ENCODE data around the gene AHSG.
"Not testable (repeated sequence)": the region's sequence is repeated elsewhere in the genome, so short reads cannot be mapped to it uniquely, and the experiment has no call there.

Gene AHSG

DNA sequence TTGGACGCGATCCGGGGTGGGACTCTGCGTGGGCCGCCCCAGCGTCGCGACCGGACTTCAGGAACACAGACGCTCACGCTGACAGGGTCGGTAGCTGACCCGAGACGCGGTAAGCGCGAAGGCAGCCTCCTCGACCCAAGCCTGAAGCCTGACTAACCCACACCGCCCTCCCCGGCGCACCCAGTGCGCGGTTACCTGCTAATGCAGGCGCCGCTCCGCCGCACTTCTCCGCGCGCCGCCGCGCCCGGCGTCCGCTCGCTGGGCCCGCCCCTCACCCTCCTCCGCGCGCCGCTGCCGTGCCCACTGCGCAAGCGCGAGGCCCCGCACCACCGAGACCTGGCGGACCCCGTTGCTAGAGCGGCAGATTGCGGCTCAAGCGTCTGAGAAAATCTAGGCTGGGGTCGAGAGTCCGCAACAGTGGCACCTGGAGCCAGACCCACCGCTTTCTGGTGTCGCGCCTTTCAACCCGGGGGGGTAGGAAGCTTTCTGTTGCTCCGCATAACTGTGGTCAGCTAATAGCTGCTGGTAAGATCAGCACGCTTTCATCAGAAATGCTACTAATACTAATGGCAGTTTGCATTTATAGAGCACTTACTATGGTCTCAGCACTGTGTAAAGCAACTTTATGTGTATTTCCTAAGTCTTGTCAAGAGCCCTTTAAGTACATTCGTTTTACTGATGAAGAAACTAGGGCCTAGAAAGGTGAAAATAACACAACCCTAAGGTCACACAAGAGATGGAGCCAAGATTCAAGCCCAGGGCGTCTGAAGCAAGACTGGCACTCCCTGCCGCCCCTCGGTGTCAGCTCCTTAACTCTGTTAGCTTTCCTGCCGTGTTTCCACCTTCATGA is 45.6 kb upstream of the AHSG start, which contains the start of gene TBCCD1:
TBCCD1 (minus strand) TSS at position 268 of the 850 bp plus-strand sequence. CDS start 3,010 bp downstream, outside the sequence.
- Histone ChIP-seq H3K4me2 (ENCODE audit: low read depth, low read length, poor library complexity, severe bottlenecking) (peak within 1 kb of the TSS; percentile 90), H3K9me3 (ENCODE audit: insufficient read depth, low read depth, low read length) (no peaks in the 10 kb centered on the region), H3K4me3 (ENCODE audit: low read length, poor library complexity, severe bottlenecking) (peak within 1 kb of the TSS; percentile 89), H3K4me1 (ENCODE audit: insufficient read depth, low read length, poor library complexity, severe bottlenecking) (peaks cover 47% of the 10 kb centered on the region), H3K79me2 (ENCODE audit: insufficient read depth, low read length) (peaks cover 55% of the 10 kb centered on the region), H3K36me3 (ENCODE audit: insufficient read depth, low read length) (no peaks in the 10 kb centered on the region), H3F3A (ENCODE audit: low read depth) (no peaks in the 10 kb centered on the region), H3K27me3 (ENCODE audit: insufficient read depth, low read length, poor library complexity, severe bottlenecking) (no peaks in the 10 kb centered on the region), H3K9ac (ENCODE audit: low read depth, low read length, poor library complexity, severe bottlenecking) (peak within 1 kb of the TSS; percentile 86), H3K9me2 (replicated peaks; ENCODE audit: low read depth, low read length) (no peaks in the 10 kb centered on the region), H2AFZ (ENCODE audit: low read length) (peak within 1 kb of the TSS; percentile 98), H4K20me1 (ENCODE audit: insufficient read depth, low read length, poor library complexity, severe bottlenecking) (peaks cover 12% of the 10 kb centered on the region)
- no peak for TF ChIP-seq CTCF (conservative IDR thresholded peaks at IDR 0.05; ENCODE audit: low read length)
- TF ChIP-seq EZH2phosphoT487 (IDR thresholded peaks at IDR 0.05; ENCODE audit: borderline replicate concordance), result no peak

DNA sequence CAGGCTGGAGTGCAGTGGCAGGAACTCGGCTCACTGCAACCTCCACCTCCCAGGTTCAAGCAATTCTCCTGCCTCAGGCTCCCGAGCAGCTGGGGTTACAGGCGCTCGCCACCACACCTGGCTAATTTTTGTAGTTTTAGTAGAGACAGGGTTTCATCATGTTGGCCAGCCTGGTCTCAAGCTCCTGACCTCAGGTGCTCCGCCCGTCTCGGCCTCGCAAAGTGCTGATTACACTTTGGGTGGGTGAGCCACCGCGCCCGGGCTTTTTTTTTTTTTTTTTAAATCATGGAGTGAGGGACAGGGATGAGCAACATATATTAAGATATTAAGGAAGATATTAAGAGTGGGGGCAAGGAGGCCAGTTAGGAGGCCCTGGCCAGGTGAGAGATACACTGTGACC is 43.5 kb upstream of the AHSG start:
- H3K36me3 ChIP-seq (ENCODE audit: insufficient read depth, low read length), result peaks cover 16% of the 10 kb centered on the region
- H3K9me2 ChIP-seq (replicated peaks; ENCODE audit: low read depth, low read length); H3K27me3 ChIP-seq (ENCODE audit: insufficient read depth, low read length, poor library complexity, severe bottlenecking); H3K9me3 ChIP-seq (ENCODE audit: insufficient read depth, low read depth, low read length); H2AFZ ChIP-seq (ENCODE audit: low read length); H3F3A ChIP-seq (ENCODE audit: low read depth): not testable (repeated sequence)
- H3K9ac ChIP-seq (ENCODE audit: low read depth, low read length, poor library complexity, severe bottlenecking), result peak overlapping the region; percentile 75
- peaks cover 69% of the 10 kb centered on the region for H3K79me2 ChIP-seq (ENCODE audit: insufficient read depth, low read length)
- peaks cover 43% of the 10 kb centered on the region for H3K4me1 ChIP-seq (ENCODE audit: insufficient read depth, low read length, poor library complexity, severe bottlenecking)
- peak overlapping the region; percentile 87 for H3K4me3 ChIP-seq (ENCODE audit: low read length, poor library complexity, severe bottlenecking)
- H4K20me1 ChIP-seq (ENCODE audit: insufficient read depth, low read length, poor library complexity, severe bottlenecking), result peaks cover 28% of the 10 kb centered on the region
- peak overlapping the region; percentile 79 for H3K4me2 ChIP-seq (ENCODE audit: low read depth, low read length, poor library complexity, severe bottlenecking)

DNA sequence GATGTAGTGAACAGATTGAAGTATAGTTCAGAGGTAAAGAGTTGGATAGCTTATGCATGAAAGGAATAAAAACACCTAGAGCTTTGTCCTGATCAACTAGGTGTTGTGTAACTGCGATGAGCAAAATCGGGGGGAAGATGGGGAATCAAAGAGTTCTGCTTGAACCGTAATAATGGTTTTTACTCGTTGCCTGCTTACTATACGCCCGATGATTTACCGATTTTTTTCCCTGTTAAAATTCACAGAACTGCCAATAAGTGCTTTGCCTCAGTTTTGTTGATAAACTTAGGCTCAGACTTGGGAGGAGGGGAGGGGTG is 43.1 kb upstream of the AHSG start:
- no peaks in the 10 kb centered on the region for H3K27me3 ChIP-seq (ENCODE audit: insufficient read depth, low read length, poor library complexity, severe bottlenecking)
- peaks cover 43% of the 10 kb centered on the region for H3K4me1 ChIP-seq (ENCODE audit: insufficient read depth, low read length, poor library complexity, severe bottlenecking)
- H3K9ac ChIP-seq (ENCODE audit: low read depth, low read length, poor library complexity, severe bottlenecking), result peak overlapping the region; percentile 75
- H2AFZ ChIP-seq (ENCODE audit: low read length), result peak overlapping the region; percentile 82
- peak overlapping the region; percentile 79 for H3K4me2 ChIP-seq (ENCODE audit: low read depth, low read length, poor library complexity, severe bottlenecking)
- H3F3A ChIP-seq (ENCODE audit: low read depth), result no peaks in the 10 kb centered on the region
- no peaks in the 10 kb centered on the region for H3K9me2 ChIP-seq (replicated peaks; ENCODE audit: low read depth, low read length)
- H3K4me3 ChIP-seq (ENCODE audit: low read length, poor library complexity, severe bottlenecking), result peak overlapping the region; percentile 87
- H3K79me2 ChIP-seq (ENCODE audit: insufficient read depth, low read length), result peaks cover 73% of the 10 kb centered on the region
- peaks cover 20% of the 10 kb centered on the region for H3K36me3 ChIP-seq (ENCODE audit: insufficient read depth, low read length)
- TF ChIP-seq EZH2phosphoT487 (IDR thresholded peaks at IDR 0.05; ENCODE audit: borderline replicate concordance) (no peak), CTCF (conservative IDR thresholded peaks at IDR 0.05; ENCODE audit: low read length) (no peak)
- H4K20me1 ChIP-seq (ENCODE audit: insufficient read depth, low read length, poor library complexity, severe bottlenecking), result peaks cover 30% of the 10 kb centered on the region
- H3K9me3 ChIP-seq (ENCODE audit: insufficient read depth, low read depth, low read length), result no peaks in the 10 kb centered on the region

Measured in Loucy (cell line).